HG03066 (cell line): ENCODE measurements around the gene NNAT.
A peak's percentile ranks its signal among the peaks of the same experiment; 100 is the strongest.

ENCODE experiments used
- ATAC-seq: cut with Tn5 transposase; IDR thresholded peaks from one replicate; pipeline ENCODE4 v1.9.1; 2021; ENCODE audit warnings: low read depth; ENCODE audit not compliant: unreplicated experiment

The NNAT gene

DNA sequence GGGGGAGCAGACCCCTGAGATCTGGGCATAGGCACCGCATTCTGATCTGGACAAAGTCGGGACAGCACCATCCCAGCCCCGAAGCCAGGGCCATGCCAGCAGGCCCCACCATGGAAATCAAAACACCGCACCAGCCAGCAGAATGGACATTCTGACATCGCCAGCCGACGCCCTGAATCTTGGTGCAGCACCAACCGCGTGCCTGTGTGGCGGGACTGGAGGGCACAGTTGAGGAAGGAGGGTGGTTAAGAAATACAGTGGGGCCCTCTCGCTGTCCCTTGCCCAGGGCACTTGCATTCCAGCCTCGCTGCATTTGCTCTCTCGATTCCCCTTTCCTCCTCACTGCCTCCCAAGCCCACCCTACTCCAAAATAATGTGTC is 2.0 kb downstream of the NNAT start:
- no peak for ATAC-seq

DNA sequence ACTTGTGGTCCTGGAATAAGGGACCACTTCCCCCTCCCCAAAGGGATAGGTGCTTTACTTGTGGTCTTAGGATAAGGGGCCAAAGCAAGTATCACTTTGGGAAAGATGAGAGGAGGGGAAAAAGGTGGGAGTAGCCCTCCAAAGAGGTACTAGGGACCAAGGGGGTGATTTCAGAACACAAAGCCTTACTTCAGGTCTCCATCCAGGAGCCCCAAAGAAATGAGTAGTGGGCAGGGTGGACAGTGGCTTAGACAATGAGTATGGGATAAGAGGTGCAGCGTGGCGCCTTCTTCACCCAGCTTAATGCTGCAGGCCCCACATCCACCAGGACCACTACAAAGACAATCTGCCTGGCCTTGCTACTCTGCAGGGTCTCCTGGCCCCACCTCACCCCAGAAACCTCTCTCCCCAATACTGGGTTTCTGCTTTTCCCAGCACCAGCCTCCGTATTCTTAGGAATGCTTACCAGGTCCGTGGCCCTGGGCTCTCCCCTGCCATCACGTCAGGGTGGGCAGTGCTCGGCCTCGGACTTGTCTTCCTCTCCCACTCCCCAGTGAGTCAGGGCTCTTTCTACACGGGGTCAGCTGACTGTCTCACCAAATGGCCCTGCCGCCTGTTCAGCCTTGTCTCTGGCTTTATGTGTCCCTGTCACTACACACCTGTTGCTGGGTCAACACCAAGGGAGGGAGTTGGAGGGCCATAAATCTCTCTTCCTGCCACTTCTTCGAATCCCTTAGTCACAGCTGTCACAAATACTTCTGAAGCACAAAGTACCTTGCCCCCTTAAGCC is 3.1 kb downstream of the NNAT start:
- ATAC-seq: no peak

DNA sequence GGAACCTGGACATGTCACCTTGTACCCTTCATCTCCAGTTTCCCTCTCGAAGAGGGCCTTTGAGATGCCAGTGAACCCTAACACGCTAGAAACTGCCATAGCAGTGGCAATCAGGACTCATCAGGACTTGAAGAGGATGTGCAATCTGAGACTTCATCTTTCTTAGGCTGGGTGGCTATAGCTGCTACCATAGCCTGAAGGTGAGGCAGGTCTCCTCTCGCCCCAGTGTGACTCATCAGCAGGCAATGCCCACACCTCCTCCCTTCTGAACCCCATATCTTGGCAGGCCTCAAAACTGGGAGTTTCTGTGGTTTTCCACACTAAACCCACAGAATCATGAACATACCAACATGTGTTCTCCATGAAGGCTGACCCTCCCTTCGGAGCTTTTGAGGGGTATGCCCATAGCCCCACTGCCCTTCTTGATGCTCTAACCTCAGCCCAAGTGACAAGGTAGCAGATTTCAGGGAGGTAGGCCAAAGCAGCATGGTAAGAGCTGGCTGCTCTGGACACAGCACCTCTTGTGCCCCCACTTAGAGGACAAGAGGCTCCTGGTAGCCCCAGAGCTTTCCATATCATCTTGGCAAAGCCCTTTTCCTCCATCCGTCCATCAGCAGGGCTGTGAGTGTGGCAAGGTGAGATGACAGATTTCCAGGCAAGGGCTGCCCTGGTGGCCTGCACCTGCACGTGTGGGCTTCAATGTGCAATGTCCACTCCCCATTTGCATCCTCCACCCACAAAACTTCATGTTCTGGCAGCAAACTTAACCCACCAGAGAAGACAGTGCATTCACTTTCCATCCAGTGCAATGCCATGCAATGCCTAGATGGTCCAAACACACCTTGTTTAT is 4.0 kb downstream of the NNAT start:
- ATAC-seq: no peak

DNA sequence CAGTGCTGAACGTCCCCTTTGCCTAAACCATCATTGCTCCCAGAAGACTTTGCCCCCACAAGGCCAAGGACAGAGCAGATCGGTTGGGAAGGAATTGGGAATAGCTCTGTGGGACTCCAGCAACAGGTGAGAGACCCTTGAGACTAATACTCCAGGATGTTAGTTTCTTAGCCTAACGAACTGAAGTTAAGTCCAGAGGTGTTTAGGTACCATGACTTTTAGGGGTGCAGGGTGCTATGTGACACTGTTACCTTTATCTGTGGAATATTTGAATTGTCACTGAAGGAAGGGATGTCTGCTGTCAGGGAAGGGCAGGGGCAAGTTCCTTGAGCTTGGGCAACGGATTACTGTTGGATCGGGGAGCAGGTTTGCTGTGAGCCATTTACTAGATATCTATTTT is 4.8 kb downstream of the NNAT start:
- no peak for ATAC-seq

DNA sequence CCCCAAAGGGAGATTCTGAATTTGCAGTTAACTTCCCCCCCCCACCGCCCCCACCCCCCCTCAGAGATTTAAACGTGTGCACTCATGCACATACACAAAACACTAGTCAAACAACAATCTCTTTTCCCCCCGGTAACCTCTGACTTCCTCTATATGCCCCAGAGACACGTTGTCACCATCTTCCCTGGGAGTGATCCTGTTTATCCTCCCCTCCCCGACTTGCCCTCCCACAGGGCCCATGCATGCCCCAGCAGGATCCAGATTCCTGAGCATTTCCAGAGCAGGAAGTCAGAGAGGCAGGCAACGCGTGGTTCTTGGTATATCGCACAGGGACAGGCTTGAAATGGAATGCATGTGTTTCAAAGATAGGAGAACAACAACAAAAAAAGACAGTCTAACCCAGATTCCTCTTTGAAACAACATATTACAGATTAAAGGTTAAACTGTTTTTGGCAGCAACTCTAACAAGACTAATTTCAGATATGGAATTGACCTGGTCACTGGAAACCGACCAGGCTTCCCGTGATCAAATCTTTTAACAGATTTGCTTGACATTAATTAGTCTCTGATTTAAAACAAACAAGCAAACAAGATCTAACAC is 5.3 kb downstream of the NNAT start:
- ATAC-seq: no peak

DNA sequence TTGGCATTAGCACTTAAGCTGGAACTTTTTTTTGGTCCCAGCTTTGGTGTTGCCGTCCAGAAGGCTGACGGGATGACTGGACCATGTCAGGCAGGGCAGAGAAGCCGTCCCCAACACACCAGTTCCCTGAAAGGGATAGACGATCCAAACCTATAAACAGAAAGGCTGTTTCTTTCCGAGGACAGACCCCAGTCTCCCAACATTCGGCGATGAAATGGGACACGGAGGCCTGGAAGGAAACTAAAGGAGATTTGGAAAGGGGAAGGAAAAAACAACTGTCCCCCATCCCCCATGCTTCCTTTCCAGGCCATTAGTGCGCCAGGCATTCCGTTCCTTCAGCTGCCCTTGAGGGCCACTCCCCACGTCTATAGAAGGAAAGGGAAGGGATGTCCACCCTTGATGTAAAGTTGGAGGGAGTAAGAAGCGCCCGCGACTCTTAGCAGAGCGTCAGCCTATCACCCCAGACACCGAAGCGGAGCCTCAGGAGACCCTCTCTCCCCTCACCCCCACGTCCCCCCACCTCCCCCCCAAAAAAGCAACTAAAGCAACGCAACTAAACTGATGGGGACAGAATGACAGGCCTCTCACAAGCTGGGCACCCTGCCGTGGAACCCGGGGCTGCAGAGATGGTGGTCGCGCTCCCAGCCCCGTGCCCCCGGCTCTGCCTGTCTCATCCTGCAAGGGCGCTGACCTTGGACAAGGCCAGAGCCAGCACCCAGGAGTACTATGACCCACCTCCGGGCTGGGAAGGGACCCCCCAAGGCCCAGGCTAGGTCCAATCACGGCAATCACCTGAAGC is 6.0 kb downstream of the NNAT start:
- no peak for ATAC-seq

DNA sequence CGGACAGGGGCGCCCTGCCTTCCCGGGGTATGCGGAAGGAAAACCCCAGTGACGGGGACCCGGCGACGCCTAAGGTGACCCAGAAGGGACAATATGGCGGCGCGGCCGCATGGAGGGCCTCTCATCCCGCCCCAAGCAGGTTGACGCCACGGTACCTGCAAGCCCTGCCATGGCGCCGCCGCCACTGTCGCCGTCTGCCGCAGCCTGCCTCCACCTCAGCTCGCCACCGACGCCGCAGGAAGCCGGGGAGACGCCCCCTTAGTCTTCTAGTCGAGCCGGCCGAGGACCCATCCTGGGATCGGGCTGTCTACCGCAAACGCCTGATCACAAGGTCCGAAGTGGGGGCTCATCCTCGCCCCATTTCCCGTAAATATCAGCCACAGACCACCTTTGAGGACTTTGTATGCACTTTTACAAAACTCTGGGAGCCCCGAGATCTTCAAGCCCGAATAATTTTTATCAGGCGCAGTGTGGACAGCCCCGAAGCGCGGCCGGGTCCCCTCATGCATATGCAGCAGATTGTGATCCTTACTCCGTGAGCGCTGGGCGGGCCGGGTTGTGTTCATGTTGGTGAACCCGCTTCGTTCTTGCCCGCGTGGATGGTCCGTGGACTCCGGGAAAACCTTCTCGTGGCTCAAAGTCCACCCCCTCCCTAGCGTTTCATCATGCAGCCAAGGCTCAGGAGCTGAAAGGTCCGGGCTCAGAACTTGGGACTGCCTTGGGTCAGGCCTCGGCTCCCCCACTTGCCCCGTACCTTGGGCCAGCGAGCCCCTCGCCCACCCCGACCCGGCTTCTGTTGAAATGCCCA is 6.8 kb downstream of the NNAT start, which contains the start of gene BLCAP:
BLCAP (minus strand) TSS at position 239 of the 808 bp plus-strand sequence. CDS start 8,702 bp downstream, outside the sequence.
- peak; percentile 68 for ATAC-seq

DNA sequence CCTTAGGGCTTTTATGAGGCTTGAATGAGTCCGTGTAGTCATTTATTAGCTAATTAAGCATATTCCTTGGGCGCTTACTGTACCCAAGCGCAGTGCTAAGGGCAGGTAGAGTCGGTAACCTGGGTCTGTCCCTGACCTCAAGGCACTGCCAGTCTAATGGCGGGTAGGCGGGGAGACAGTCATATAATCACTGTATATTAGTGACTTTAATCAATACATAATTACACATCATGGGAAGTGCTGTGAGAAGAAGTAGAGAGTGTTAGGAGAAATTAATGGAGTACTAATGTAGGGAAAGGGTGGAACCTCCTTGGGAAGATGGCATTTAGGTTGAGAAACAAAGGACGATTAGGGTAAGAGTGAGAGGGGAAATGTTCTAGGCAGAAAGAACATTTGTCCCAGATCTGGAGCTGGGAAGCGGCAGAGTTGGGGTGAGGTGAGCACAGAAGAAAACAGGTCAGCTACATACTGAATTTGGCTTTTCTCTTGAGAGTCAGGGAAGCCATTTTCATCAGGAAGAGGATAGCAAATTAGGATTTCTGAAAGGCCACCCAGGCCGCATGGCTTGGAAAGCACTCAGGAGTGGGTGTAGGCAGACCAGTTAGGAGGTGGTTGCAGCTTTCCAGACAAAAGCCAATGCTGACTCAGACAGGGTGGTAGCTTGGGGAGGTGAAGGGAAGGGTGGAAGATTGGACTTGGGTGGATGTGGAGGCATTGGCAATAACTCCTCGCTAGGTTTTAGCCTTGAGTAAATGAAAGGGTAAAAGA is 7.6 kb downstream of the NNAT start:
- no peak for ATAC-seq

DNA sequence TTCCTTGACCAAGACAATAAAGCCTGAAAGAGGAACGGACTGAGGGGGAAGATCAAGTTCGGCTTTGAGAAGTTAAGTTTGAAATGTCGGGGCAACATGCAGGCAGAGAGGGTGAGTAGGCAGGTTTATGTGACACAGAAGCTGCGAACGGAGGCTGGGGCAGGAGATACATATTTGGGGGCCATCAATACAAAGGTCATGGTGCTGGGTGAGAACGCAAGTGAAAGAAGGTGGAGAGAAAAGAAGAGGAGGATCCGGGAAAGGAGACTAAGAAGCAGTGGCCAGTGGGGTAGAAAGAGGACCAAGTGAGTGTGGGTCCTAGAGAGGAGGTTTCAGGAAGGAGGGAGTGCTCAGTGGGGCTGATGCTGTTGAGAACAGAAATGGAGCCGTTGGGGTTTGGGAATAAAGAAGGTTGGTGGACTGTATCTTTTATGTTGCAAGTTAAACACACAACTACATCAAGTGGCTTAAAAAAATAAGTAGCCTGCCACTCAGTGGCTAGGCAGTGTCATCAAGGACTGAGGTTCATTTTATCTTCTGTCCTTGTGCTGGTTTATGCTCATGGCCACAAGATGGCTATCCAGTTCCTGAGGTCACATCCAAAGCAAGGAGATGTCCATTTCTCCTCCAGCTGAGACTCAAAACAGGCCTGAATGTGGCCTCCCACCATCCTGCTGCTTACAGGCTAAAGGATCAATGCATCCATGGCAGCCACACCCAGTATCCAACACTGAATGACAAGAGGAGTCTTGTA is 8.3 kb downstream of the NNAT start:
- ATAC-seq: no peak

DNA sequence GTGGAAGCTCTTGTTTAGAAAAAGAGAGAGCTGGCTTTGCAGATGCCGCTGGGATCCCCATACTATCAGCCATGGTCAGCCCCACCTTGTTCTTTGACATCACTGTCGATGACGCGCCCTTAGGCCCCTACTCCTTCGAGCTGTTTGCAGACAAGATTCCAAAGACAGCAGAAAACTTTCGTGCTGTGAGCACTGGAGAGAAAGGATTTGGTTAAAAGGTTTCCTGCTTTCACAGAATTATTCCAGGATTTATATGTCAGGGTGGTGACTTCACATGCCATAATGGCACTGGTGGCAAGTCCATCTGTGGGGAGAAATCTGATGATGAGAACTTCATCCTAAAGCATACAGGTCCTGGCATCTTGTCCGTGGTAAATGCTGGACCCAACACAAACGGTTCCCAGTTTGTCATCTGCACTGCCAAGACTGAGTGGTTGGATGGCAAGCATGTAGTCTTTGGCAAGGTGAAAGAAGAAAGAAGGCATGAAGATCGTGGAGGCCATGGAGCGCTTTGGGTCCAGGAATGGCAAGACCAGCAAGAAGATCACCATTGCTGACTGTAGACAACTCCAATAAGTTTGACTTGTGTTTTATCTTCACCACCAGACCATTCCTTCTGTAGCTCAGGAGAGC is 9.0 kb downstream of the NNAT start:
- ATAC-seq: no peak

DNA sequence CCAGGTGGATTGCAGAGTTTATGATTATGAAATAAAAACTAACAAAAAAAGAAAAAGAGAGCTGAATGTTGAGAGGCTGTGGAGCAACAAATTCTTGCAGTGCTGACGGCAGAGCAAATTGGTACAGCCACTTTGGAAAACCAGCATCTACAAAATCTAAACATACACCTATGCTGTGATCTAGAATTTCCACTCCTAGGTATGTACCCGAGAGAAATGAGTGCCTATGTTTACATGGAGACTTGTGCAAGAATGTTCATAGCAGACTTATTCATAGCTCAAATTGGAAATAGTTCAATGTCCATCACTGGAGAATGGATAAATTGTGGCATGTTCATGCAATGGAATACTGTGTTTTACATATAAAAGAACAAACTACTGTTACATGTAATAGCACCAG is 9.6 kb downstream of the NNAT start:
- no peak for ATAC-seq

DNA sequence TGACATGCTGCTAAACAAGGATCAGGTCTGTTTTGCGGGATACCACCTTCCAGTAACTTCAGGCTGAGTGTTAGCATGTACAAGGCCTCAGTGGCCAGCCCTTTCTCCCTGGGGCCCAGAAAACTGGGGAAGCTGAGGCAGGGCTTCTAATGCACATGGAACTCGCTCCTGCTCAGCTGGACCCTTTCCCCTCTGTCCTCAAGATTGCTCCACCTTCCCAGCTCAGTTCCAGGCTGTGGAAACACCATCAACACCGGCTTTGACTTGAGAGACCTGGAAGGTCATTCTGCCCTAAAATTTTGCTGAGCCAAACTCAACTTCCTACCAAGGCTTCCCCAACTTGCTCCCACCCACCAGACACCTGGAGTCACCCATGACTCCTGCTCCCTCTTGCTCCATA is 10.8 kb downstream of the NNAT start:
- no peak for ATAC-seq

DNA sequence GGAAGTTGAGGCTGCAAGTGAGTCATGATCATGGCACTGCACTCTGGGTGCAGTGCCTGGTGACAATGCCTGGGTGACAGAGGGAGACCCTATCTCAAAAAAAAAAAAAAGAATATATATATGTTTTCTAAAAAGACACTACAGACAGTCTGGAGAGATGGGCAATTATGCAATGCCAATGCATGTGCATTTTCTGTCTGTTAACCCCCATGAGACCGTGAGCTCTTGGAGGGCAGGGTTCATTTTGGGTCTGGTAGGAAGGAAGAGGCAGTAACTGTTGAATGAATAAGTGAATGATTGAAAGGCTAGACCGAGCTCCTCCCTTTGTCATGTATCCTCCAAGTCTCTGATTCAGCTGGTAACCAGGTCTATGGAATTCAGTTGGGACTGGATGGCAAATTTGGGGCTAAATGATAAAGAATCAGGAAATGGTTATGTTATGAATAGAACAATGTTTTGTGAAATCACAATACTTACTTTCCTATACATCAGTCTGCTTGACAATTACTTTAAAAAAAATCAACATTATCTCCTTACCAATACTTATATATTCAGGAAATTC is 12.2 kb downstream of the NNAT start:
- no peak for ATAC-seq

DNA sequence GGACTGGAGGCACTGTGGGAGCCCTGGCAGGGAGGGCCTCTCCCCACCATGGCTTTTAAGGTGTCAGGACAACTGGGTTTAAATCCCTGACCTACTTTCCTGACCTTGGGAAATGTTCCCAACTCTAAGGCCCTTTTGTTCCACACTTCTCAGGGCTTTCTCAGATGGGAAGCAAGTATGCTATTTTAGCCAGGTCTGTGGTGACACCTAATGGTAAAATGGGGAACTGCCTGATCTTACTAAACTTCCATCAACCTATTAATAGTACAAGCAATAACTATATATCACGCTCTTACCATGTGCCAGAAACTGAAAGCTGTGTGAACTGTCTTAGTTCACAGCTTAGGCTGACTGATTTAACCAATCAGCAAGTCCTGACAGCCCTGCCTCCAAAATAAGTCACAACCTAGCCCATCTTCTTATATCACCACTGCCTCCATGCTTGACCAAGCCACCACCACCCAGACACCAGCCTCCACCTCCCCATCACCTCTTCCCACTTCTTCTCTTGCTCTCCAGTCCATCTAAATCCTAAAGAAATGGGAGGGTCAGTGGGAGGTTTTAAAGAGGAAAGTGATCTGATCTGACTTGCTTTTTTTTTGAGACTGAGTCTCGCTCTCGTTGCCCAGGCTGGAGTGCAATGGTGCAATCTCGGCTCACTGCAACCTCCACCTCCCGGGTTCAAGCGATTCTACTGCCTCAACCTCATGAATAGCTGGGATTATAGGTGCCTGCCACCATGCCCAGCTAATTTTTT is 13.5 kb downstream of the NNAT start:
- peak; percentile 65 for ATAC-seq

DNA sequence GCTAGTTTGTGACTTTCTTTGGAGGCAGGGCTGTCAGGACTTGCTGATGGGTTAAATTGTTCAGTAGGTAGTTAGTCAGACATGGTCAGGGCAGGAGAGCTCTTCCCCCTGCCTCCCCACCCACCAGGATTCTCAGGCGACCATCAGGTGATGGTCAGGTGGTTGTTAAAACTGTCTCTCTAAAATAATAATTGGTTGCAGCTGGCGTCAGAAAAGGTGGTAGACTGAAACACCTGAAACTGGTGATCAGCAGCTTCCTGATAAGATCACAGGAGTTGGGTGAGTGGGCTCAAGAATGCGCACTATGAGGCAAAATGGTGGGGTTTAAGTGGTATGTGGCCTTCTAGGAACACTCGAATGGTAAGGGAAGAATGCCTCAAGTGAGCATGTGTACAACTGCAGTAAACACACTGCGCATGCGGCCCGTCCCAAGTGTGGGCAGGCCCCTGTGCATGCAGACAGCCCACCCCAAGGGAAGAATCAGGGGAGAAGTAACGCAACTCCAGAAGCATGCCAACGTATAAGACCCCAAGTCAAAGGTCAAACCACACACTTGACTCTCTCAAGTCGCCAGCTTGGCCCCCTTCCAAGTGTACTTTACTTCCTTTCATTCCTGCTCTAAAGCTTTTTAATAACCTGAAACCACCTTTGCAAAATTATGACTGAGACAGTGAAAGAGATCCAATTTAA is 14.5 kb downstream of the NNAT start:
- no peak for ATAC-seq

DNA sequence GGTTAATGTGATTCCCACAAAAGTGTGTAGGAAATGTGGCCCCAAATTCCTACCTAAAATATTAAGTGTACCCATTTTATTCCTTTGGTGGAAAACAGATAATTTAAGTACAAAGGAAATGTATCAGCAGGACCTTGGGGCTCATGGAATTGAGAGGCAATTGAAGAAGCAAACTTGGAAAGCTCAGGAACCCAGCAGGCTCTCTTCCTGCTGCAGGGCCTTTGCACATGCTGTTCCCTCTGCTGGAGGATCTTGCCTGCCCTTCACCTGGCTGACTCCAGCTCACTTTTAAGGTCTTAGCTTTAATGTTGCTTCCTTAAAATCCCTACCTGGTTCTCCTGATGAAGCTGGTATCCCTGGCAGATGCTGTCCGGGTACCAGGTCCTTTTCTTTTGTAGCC is 16.5 kb downstream of the NNAT start:
- no peak for ATAC-seq
